Ascending aorta (tissue), 2 donors: ENCODE results near the gene COG5. TPM values are rescaled to one million over a fixed set of nuclear protein-coding genes. Genes with fewer than 3 reads are reported as not detected.

ENCODE experiments used
- DNase-seq, 2 donors: peaks; one replicate each; pipeline ENCODE4 v3.0.0-alpha.2; 2019; ENCODE audit warnings: low spot score in 2 of 2
- H3K27ac ChIP-seq, 2 donors: fragments of 200-600 bp; sonication (generic); one replicate each; pipeline ENCODE4 v1.5.1; 2016 to 2017; ENCODE audit warnings: mild to moderate bottlenecking in 1 of 2
- H3K27me3 ChIP-seq: fragments of 200-600 bp; sonication (generic); one replicate; pipeline ENCODE4 v1.5.1; 2017
- H3K36me3 ChIP-seq, 2 donors: fragments of 200-600 bp; sonication (generic); one replicate each; pipeline ENCODE4 v1.5.1; 2016
- H3K4me1 ChIP-seq, 2 donors: fragments of 200-600 bp; sonication (generic); one replicate each; pipeline ENCODE4 v1.5.1; 2016 to 2017; ENCODE audit warnings: mild to moderate bottlenecking in 1 of 2
- H3K4me3 ChIP-seq, 2 donors: fragments of 200-600 bp; sonication (generic); one replicate each; pipeline ENCODE4 v1.5.1; 2016 to 2017; ENCODE audit warnings: mild to moderate bottlenecking in 1 of 2
- H3K9me3 ChIP-seq, 2 donors: fragments of 200-600 bp; sonication (generic); one replicate each; pipeline ENCODE4 v1.5.1; 2016
- CTCF ChIP-seq, 3 experiments: fragments of 200-600 bp in 2 of 3; fragments of 450-650 bp in 1 of 3; sonication (generic) in 2 of 3; IDR thresholded peaks; one replicate each; pipeline ENCODE4 v1.5.1; 2016 to 2019; ENCODE audit warnings: antibody characterized with exemption in 3 of 3, mild to moderate bottlenecking in 1 of 3, moderate library complexity in 1 of 3
- intact Hi-C: fragments of 100-400 bp; cut with DNase I; formaldehyde crosslinking; loops from one replicate; pipeline ENCODE4 v1.15.1; 2023
- total RNA-seq: library from RNA; depleted of rRNA; stranded (reverse); fragments of >200 nt; gene quantifications from one replicate; pipeline ENCODE4 v1.1.0, GENCODE V29; 2016

Gene COG5
- total RNA-seq, 1 donor from 2014 or later = 16.8 TPM

- Histone ChIP-seq H3K27me3 (no peaks in the 10 kb centered on the region), H3K27ac (no peak overlapping the region), H3K4me3 (no peak overlapping the region), H3K9me3 (no peaks in the 10 kb centered on the region), H3K4me1 (no peaks in the 10 kb centered on the region), H3K36me3 (no peaks in the 10 kb centered on the region)
- no peak for TF ChIP-seq CTCF (IDR thresholded peaks at IDR 0.05)
- intact Hi-C loops = loop anchor here (5.0 to 10.0 kb wide), 4 partner anchors 100 to 415 kb away; partner anchors contain the start of genes CBLL1, COG5, DUS4L and SLC26A4
- DNase-seq = no peak
Observed at GRCh38 chr7:107461938-107462533, 101.7 kb downstream of the COG5 start.

- no peaks in the 10 kb centered on the region for H3K9me3 ChIP-seq
- no peak overlapping the region for H3K27ac ChIP-seq
- no peaks in the 10 kb centered on the region for H3K27me3 ChIP-seq
- no peak overlapping the region for H3K4me3 ChIP-seq
- no peak for DNase-seq
- H3K4me1 ChIP-seq = no peaks in the 10 kb centered on the region
- intact Hi-C loops = no loop called here
- H3K36me3 ChIP-seq = peaks cover 0 to 4% of the 10 kb centered on the region in 2 donors
- TF ChIP-seq CTCF (IDR thresholded peaks at IDR 0.05) = no peak
Observed at GRCh38 chr7:107453388-107453787, 110.3 kb downstream of the COG5 start.

- DNase-seq = no peak
- intact Hi-C loops = no loop called here
- Histone ChIP-seq H3K27me3 (no peaks in the 10 kb centered on the region), H3K9me3 (no peaks in the 10 kb centered on the region), H3K27ac (no peak overlapping the region), H3K4me3 (no peak overlapping the region), H3K36me3 (peaks cover 0 to 4% of the 10 kb centered on the region in 2 donors), H3K4me1 (no peaks in the 10 kb centered on the region)
- no peak for TF ChIP-seq CTCF (IDR thresholded peaks at IDR 0.05)
Observed at GRCh38 chr7:107450970-107451369, 112.8 kb downstream of the COG5 start.

- H3K9me3 ChIP-seq = no peaks in the 10 kb centered on the region
- no peak for TF ChIP-seq CTCF (IDR thresholded peaks at IDR 0.05)
- no peak overlapping the region for H3K4me3 ChIP-seq
- H3K4me1 ChIP-seq = no peaks in the 10 kb centered on the region
- DNase-seq = no peak
- H3K27ac ChIP-seq = no peak overlapping the region
- H3K36me3 ChIP-seq = peaks cover 0 to 4% of the 10 kb centered on the region in 2 donors
- H3K27me3 ChIP-seq = no peaks in the 10 kb centered on the region
- intact Hi-C loops = no loop called here
Observed at GRCh38 chr7:107446988-107447387, 116.7 kb downstream of the COG5 start.

- Histone ChIP-seq H3K27ac (no peak overlapping the region), H3K4me1 (no peaks in the 10 kb centered on the region)
- intact Hi-C loops = no loop called here
Observed at GRCh38 chr7:107446531-107446930, 117.2 kb downstream of the COG5 start.

More at GRCh38 chr7:107446531-107446930, 117.2 kb downstream of the COG5 start:
- DNase-seq = no peak
- Histone ChIP-seq H3K4me3 (no peak overlapping the region), H3K27me3 (no peaks in the 10 kb centered on the region), H3K36me3 (peaks cover 0 to 4% of the 10 kb centered on the region in 2 donors), H3K9me3 (no peaks in the 10 kb centered on the region)
- no peak for TF ChIP-seq CTCF (IDR thresholded peaks at IDR 0.05)
